Measurements from ENCODE around the gene ASB18.

DNA sequence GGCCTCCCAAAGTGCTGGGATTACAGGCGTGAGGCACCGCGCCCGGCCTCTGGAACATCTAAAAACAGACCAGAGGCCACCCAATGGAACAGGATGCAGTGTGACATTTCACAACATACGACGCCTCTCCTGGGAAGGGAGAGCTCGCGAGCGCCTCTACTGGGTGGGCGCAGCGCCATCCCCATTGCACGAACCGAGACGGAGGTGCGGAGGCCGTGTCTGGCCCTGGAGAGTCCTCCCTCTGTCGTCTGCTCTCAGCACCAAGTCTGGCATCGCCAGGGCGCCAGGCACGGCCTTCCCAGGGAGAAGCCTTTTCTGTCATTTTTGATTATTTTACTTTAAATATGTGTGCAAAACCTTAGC is 86.6 kb downstream of the ASB18 start:
- TF ChIP-seq, protein P1, sequence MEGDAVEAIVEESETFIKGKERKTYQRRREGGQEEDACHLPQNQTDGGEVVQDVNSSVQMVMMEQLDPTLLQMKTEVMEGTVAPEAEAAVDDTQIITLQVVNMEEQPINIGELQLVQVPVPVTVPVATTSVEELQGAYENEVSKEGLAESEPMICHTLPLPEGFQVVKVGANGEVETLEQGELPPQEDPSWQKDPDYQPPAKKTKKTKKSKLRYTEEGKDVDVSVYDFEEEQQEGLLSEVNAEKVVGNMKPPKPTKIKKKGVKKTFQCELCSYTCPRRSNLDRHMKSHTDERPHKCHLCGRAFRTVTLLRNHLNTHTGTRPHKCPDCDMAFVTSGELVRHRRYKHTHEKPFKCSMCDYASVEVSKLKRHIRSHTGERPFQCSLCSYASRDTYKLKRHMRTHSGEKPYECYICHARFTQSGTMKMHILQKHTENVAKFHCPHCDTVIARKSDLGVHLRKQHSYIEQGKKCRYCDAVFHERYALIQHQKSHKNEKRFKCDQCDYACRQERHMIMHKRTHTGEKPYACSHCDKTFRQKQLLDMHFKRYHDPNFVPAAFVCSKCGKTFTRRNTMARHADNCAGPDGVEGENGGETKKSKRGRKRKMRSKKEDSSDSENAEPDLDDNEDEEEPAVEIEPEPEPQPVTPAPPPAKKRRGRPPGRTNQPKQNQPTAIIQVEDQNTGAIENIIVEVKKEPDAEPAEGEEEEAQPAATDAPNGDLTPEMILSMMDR (conservative IDR thresholded peaks at IDR 0.05) = no peak
- TF ChIP-seq EZH2 (IDR thresholded peaks at IDR 0.05; ENCODE audit: low read depth) = no peak
